Gastroesophageal sphincter (tissue), 4 donors: Measurements from ENCODE around the gene TAF1C. TPM values are rescaled to one million over a fixed set of nuclear protein-coding genes. Genes with fewer than 3 reads are reported as not detected.

Experiments used
- ATAC-seq: fragments of 150-250 bp; one replicate; pipeline ENCODE4 v1.9.1; 2016; ENCODE audit warnings: mild to moderate bottlenecking, moderate library complexity
- H3K27ac ChIP-seq, 4 donors: fragments of 200-600 bp; sonication (generic) in 3 of 4; 1 replicate in 3 of 4; 2 replicates in 1 of 4; pipeline ENCODE4 v1.5.1; 2016 to 2019
- H3K27me3 ChIP-seq: fragments of 200-600 bp; sonication (generic); one replicate; pipeline ENCODE4 v1.5.1; 2019
- H3K36me3 ChIP-seq, 2 donors: fragments of 200-600 bp; sonication (generic); one replicate each; pipeline ENCODE4 v1.5.1; 2019; ENCODE audit warnings: control low read depth in 1 of 2
- H3K4me1 ChIP-seq, 3 donors: fragments of 200-600 bp; sonication (generic); 1 replicate in 2 of 3; 2 replicates in 1 of 3; pipeline ENCODE4 v1.5.1; 2016 to 2019; ENCODE audit warnings: control low read depth in 2 of 3
- H3K4me3 ChIP-seq, 2 donors: fragments of 200-600 bp; sonication (generic); one replicate each; pipeline ENCODE4 v1.5.1; 2019; ENCODE audit warnings: mild to moderate bottlenecking in 1 of 2, moderate library complexity in 1 of 2
- H3K9me3 ChIP-seq, 3 donors: fragments of 200-600 bp; sonication (generic); one replicate each; pipeline ENCODE4 v1.5.1; 2017 to 2019; ENCODE audit warnings: control low read depth in 2 of 3
- EP300 ChIP-seq: sonication (generic); formaldehyde crosslinking; IDR thresholded peaks from one replicate; pipeline ENCODE4 v1.6.1; 2017; ENCODE audit warnings: antibody characterized with exemption, mild to moderate bottlenecking
- POLR2A ChIP-seq, 2 donors: fragments of 450-650 bp; IDR thresholded peaks; one replicate each; pipeline ENCODE4 v1.6.1; 2017; ENCODE audit warnings: antibody characterized with exemption in 2 of 2, mild to moderate bottlenecking in 2 of 2, moderate library complexity in 1 of 2
- POLR2AphosphoS5 ChIP-seq: sonication (generic); formaldehyde crosslinking; IDR thresholded peaks from one replicate; pipeline ENCODE4 v1.6.1; 2017; ENCODE audit warnings: antibody characterized with exemption
- WGBS, 2 donors: methylation state at CpG; one replicate each; pipeline ENCODE4 v1.1.5; 2018; ENCODE audit warnings: low coverage in 1 of 2; 5-methylcytosine and 5-hydroxymethylcytosine counted together
- total RNA-seq, 4 donors: library from RNA; depleted of rRNA; stranded (reverse); fragments of >200 nt; gene quantifications; one replicate each; pipeline ENCODE4 v1.1.0, GENCODE V29; 2016
- TF ChIP-seq, protein P1 (sequence below), 4 experiments: fragments of 200-600 bp in 2 of 4; fragments of 450-650 bp in 2 of 4; sonication (generic) in 1 of 4; IDR thresholded peaks; one replicate each; pipeline ENCODE4 v1.5.1; 2017 to 2019; ENCODE audit warnings: antibody characterized with exemption in 4 of 4, mild to moderate bottlenecking in 2 of 4, moderate library complexity in 2 of 4

Gene TAF1C
- total RNA-seq, 4 donors from 2014 or later = 16.1 to 51.4 (median 33.2) TPM

DNA sequence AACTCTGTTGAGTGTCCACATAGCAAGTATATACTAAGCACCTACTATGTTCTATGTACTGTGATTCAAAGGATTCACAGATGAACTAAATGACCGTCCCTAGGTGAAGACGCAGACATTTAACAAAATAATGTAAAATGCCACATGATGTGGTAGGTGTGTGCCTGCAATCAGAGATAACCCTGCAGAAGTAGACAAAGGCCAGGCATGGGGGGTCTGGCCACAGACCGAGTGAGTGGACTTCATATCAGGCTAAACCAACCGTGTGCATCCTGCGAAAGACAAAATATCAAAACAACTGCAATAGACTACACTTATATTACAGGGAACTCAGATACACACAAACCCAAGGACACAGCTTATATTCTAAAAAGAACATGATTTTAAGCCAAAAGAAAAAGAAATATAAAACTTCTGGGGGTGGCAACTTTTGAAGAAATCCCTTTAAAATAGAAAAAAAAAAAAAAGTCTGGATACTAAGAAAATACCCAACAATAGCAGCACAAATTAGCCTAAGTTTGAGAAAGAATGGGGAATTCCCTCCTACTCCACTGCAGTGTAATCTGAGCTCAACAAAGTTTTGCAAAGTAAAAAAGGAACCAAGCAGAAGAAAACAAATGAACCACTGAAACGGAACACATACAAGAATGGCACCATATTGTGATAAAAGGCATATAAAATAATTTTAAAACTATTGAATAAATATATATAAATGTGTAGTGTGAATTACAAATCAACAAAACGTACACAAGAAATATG lies 54.2 kb downstream of the TAF1C start:
- no peak overlapping the region for H3K4me3 ChIP-seq
- no peak for ATAC-seq
- peaks cover 0 to 33% of the 10 kb centered on the region in 2 donors for H3K36me3 ChIP-seq
- no peak for TF ChIP-seq POLR2AphosphoS5
- no peak for TF ChIP-seq POLR2A (IDR thresholded peaks at IDR 0.05)
- TF ChIP-seq EP300 = no peak
- TF ChIP-seq, protein P1, sequence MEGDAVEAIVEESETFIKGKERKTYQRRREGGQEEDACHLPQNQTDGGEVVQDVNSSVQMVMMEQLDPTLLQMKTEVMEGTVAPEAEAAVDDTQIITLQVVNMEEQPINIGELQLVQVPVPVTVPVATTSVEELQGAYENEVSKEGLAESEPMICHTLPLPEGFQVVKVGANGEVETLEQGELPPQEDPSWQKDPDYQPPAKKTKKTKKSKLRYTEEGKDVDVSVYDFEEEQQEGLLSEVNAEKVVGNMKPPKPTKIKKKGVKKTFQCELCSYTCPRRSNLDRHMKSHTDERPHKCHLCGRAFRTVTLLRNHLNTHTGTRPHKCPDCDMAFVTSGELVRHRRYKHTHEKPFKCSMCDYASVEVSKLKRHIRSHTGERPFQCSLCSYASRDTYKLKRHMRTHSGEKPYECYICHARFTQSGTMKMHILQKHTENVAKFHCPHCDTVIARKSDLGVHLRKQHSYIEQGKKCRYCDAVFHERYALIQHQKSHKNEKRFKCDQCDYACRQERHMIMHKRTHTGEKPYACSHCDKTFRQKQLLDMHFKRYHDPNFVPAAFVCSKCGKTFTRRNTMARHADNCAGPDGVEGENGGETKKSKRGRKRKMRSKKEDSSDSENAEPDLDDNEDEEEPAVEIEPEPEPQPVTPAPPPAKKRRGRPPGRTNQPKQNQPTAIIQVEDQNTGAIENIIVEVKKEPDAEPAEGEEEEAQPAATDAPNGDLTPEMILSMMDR (IDR thresholded peaks at IDR 0.05) = no peak
- no peak overlapping the region for H3K27ac ChIP-seq
- H3K27me3 ChIP-seq = no peaks in the 10 kb centered on the region
- no peaks in the 10 kb centered on the region for H3K9me3 ChIP-seq
- H3K4me1 ChIP-seq = no peaks in the 10 kb centered on the region
- WGBS, 2 donors = 81 to 91% methylated on average over 4 to 6 of the region's 7 CpGs

DNA sequence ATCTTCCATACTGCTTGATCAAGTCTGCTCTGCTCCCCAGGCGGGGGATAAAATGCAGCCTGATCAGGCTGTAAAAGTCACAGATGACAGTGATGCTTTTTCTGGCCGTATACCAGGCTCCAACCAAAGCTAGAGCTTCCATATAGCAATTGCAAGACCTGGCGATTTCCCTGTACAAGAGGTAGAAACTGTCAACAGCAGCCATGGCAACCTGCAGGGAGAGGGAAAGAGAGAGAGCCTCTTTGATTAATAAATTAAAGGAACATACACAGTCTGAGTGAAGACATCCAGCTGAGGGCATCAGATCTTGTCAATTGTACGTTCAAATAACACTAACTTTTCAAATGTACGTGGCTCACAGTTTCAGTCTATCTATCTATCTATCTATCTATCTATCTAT lies 55.7 kb downstream of the TAF1C start:
- H3K4me3 ChIP-seq = no peak overlapping the region
- H3K9me3 ChIP-seq = no peaks in the 10 kb centered on the region
- peaks cover 0 to 45% of the 10 kb centered on the region in 2 donors for H3K36me3 ChIP-seq
- 77 to 100% methylated on average over 1 to 4 of the region's 5 CpGs for WGBS, 2 donors
- H3K27ac ChIP-seq = no peak overlapping the region
- no peak for ATAC-seq
- no peak for TF ChIP-seq EP300
- no peak for TF ChIP-seq POLR2AphosphoS5
- no peak for TF ChIP-seq POLR2A (IDR thresholded peaks at IDR 0.05)
- TF ChIP-seq, protein P1 (IDR thresholded peaks at IDR 0.05) = no peak
- no peaks in the 10 kb centered on the region for H3K27me3 ChIP-seq
- no peaks in the 10 kb centered on the region for H3K4me1 ChIP-seq

Other genes starting within 250 kb of the TAF1C start
- 10 to 100 TPM in 2 of 4 donors, 1 to 10 TPM in 2; 7.9 to 12.5 (median 9.4) TPM for gene OSGIN1, start 233.8 kb downstream of the TAF1C start, total RNA-seq
- gene NECAB2, start 218.8 kb downstream of the TAF1C start, total RNA-seq = 1 to 10 TPM in 1 of 4 donors, not detected in 3; 1.1 TPM
- not detected for gene SLC38A8, start 144.3 kb downstream of the TAF1C start, total RNA-seq
- gene MBTPS1, start 70.1 kb downstream of the TAF1C start, total RNA-seq = 10 to 100 TPM; 84.0 to 98.6 (median 90.9) TPM
- 10 to 100 TPM; 10.1 to 19.2 (median 13.3) TPM for gene HSDL1, start 41.9 kb downstream of the TAF1C start, total RNA-seq
- under 1 TPM in 1 of 4 donors, not detected in 3; 0.27 TPM for gene DNAAF1, start 41.7 kb downstream of the TAF1C start, total RNA-seq
- under 1 TPM in 3 of 4 donors, not detected in 1; 0.27 to 0.47 (median 0.31) TPM for gene ADAD2, start 4.1 kb upstream of the TAF1C start, total RNA-seq
- gene KCNG4, start 53.0 kb upstream of the TAF1C start, total RNA-seq = not detected
- gene WFDC1, start 107.8 kb upstream of the TAF1C start, total RNA-seq = 10 to 100 TPM; 25.0 to 53.1 (median 38.2) TPM
- gene ATP2C2, start 181.5 kb upstream of the TAF1C start, total RNA-seq = 1 to 10 TPM in 1 of 4 donors, under 1 TPM in 2, not detected in 1; 0.13 to 1.3 (median 0.31) TPM